ENCODE data around the gene DNAH11.

GRCh38 chr7:21911341-21911875 lies 368.6 kb downstream of the DNAH11 start:
- TF ChIP-seq CTCF (conservative IDR thresholded peaks at IDR 0.05; ENCODE audit: low read depth, low read length) (no peak), EZH2 (IDR thresholded peaks at IDR 0.05; ENCODE audit: borderline replicate concordance, low read depth, low read length, poor library complexity, severe bottlenecking) (no peak)
